HG03378 (cell line): ENCODE results near the gene KRT7.
A peak's percentile ranks its signal among the peaks of the same experiment; 100 is the strongest.
"Not testable (repeated sequence)": the region's sequence is repeated elsewhere in the genome, so short reads cannot be mapped to it uniquely, and the experiment has no call there.

ENCODE experiments used
- ATAC-seq: cut with Tn5 transposase; IDR thresholded peaks from one replicate; pipeline ENCODE4 v1.9.1; 2021; ENCODE audit warnings: mild to moderate bottlenecking, moderate library complexity; ENCODE audit not compliant: unreplicated experiment

The KRT7 gene

GRCh38 chr12:52277486-52278245 lies 44.6 kb downstream of the KRT7 start:
- ATAC-seq, result no peak

- no peak for ATAC-seq
These were observed 45.8 kb downstream of the KRT7 start for GRCh38 chr12:52278575-52279421.

- no peak for ATAC-seq
These were observed 46.6 kb downstream of the KRT7 start for GRCh38 chr12:52279422-52280318.

- no peak for ATAC-seq
These were observed 47.3 kb downstream of the KRT7 start for GRCh38 chr12:52280319-52280795.

GRCh38 chr12:52280796-52281560 lies 47.9 kb downstream of the KRT7 start:
- ATAC-seq, result no peak

GRCh38 chr12:52284562-52285171 lies 51.6 kb downstream of the KRT7 start:
- no peak for ATAC-seq

- ATAC-seq, result no peak
These were observed 52.2 kb downstream of the KRT7 start for GRCh38 chr12:52285172-52285745.

GRCh38 chr12:52285851-52286530 lies 52.9 kb downstream of the KRT7 start:
- ATAC-seq, result no peak

- not testable (repeated sequence) for ATAC-seq
These were observed 54.1 kb downstream of the KRT7 start for GRCh38 chr12:52286857-52287785.

GRCh38 chr12:52287816-52288805 lies 55.1 kb downstream of the KRT7 start:
- peak; percentile 51 for ATAC-seq

GRCh38 chr12:52290483-52291134 lies 57.6 kb downstream of the KRT7 start:
- ATAC-seq, result not testable (repeated sequence)

- ATAC-seq, result no peak
These were observed 58.4 kb downstream of the KRT7 start, which contains the start of gene KRT81 for GRCh38 chr12:52291267-52291935. TSS of gene KRT81 (minus strand) at chr12:52291534. CDS start at chr12:52291465, 69 bp downstream.

GRCh38 chr12:52293926-52294325 lies 60.9 kb downstream of the KRT7 start:
- no peak for ATAC-seq

GRCh38 chr12:52294803-52295202 lies 61.8 kb downstream of the KRT7 start:
- no peak for ATAC-seq

- no peak for ATAC-seq
These were observed 62.6 kb downstream of the KRT7 start for GRCh38 chr12:52295663-52296062.
